Breast epithelium (tissue), 4 donors: ENCODE measurements around the gene CTNNA3. TPM values are rescaled to one million over a fixed set of nuclear protein-coding genes. Genes with fewer than 3 reads are reported as not detected.

ENCODE experiments used
- DNase-seq, 2 donors: peaks; one replicate each; pipeline ENCODE4 v3.0.0-alpha.2; 2019; ENCODE audit warnings: low spot score in 2 of 2
- H3K27ac ChIP-seq, 2 donors: fragments of 200-600 bp; sonication (generic) in 1 of 2; one replicate each; pipeline ENCODE4 v1.5.1; 2016 to 2019; ENCODE audit warnings: mild to moderate bottlenecking in 1 of 2
- H3K27me3 ChIP-seq, 2 donors: fragments of 200-600 bp; sonication (generic) in 1 of 2; one replicate each; pipeline versions ENCODE4 v1.5.1 to v1.6.0; 2017 to 2019; ENCODE audit warnings: control low read depth in 1 of 2, mild to moderate bottlenecking in 1 of 2
- H3K36me3 ChIP-seq: fragments of 200-600 bp; one replicate; pipeline ENCODE4 v1.5.1; 2019
- H3K4me1 ChIP-seq, 2 donors: fragments of 200-600 bp; sonication (generic); one replicate each; pipeline ENCODE4 v1.5.1; 2016 to 2019; ENCODE audit warnings: control low read depth in 1 of 2
- H3K4me3 ChIP-seq, 3 donors: fragments of 200-600 bp; sonication (generic); 1 replicate in 2 of 3; 2 replicates in 1 of 3; pipeline ENCODE4 v1.5.1; 2016 to 2019; ENCODE audit warnings: mild to moderate bottlenecking in 3 of 3, moderate library complexity in 2 of 3
- H3K9me3 ChIP-seq, 2 donors: fragments of 200-600 bp; sonication (generic) in 1 of 2; one replicate each; pipeline ENCODE4 v1.5.1; 2016 to 2019; ENCODE audit warnings: control low read depth in 1 of 2
- CTCF ChIP-seq, 3 donors: fragments of 450-650 bp; IDR thresholded peaks; one replicate each; pipeline ENCODE4 v1.5.1; 2016 to 2017; ENCODE audit warnings: antibody characterized with exemption in 3 of 3, mild to moderate bottlenecking in 3 of 3, moderate library complexity in 3 of 3
- POLR2A ChIP-seq: fragments of 450-650 bp; IDR thresholded peaks from one replicate; pipeline ENCODE4 v1.6.1; 2016; ENCODE audit warnings: antibody characterized with exemption, mild to moderate bottlenecking, moderate library complexity
- POLR2AphosphoS5 ChIP-seq, 3 donors: sonication (generic); formaldehyde crosslinking; IDR thresholded peaks; one replicate each; pipeline ENCODE4 v1.6.1; 2017; ENCODE audit warnings: antibody characterized with exemption in 3 of 3
- intact Hi-C: fragments of 100-400 bp; cut with DNase I; formaldehyde crosslinking; loops from one replicate; pipeline ENCODE4 v1.15.1; 2023; ENCODE audit warnings: low total_unique reads
- total RNA-seq, 3 donors: library from RNA; depleted of rRNA; stranded (reverse); fragments of >200 nt; gene quantifications; one replicate each; pipeline ENCODE4 v1.1.0, GENCODE V29; 2016

Gene CTNNA3
- total RNA-seq, 3 donors from 2014 or later = 0.33 to 1.1 (median 0.59) TPM

DNA sequence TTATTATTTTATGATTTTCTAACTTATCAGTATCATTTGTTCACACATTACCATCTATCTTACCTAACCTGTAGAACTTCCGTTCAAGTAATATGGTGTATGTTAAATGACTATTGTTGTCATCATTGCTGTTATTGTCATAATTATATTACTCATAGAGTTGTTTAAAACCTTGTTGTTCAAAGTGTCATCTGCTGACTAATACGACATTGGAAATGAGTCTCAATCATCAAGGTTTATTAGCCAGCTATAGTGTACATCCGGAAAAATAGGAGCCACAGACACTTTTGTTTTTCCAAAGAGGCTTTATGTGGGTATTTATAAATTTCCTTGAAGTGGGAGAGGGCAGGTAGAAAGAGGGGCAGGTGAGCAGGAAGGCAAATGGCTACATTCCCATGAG is 1157.1 kb downstream of the CTNNA3 start:
- intact Hi-C loops = no loop called here

GRCh38 chr10:66538371-66538770 is 1157.6 kb downstream of the CTNNA3 start:
- H3K27me3 ChIP-seq = no peaks in the 10 kb centered on the region
- H3K36me3 ChIP-seq = no peaks in the 10 kb centered on the region
- H3K4me3 ChIP-seq = no peak overlapping the region
- H3K27ac ChIP-seq = no peak overlapping the region
- H3K4me1 ChIP-seq = no peaks in the 10 kb centered on the region
- no peak for TF ChIP-seq CTCF (IDR thresholded peaks at IDR 0.05)
- TF ChIP-seq POLR2A = no peak
- TF ChIP-seq POLR2AphosphoS5 (IDR thresholded peaks at IDR 0.05) = no peak
- intact Hi-C loops = no loop called here
- no peak for DNase-seq
- no peaks in the 10 kb centered on the region for H3K9me3 ChIP-seq

More for the DNA sequence above, 1157.1 kb downstream of the CTNNA3 start:
- no peak for DNase-seq
- H3K9me3 ChIP-seq = no peaks in the 10 kb centered on the region
- no peaks in the 10 kb centered on the region for H3K36me3 ChIP-seq
- H3K4me3 ChIP-seq = no peak overlapping the region
- no peaks in the 10 kb centered on the region for H3K27me3 ChIP-seq
- no peaks in the 10 kb centered on the region for H3K4me1 ChIP-seq
- no peak for TF ChIP-seq CTCF (IDR thresholded peaks at IDR 0.05)
- TF ChIP-seq POLR2AphosphoS5 (IDR thresholded peaks at IDR 0.05) = no peak
- no peak for TF ChIP-seq POLR2A
- no peak overlapping the region for H3K27ac ChIP-seq

- Histone ChIP-seq H3K4me3 (no peak overlapping the region), H3K36me3 (no peaks in the 10 kb centered on the region), H3K27me3 (no peaks in the 10 kb centered on the region), H3K4me1 (no peaks in the 10 kb centered on the region), H3K27ac (no peak overlapping the region), H3K9me3 (no peaks in the 10 kb centered on the region)
- no peak for TF ChIP-seq POLR2AphosphoS5 (IDR thresholded peaks at IDR 0.05)
- TF ChIP-seq CTCF (IDR thresholded peaks at IDR 0.05) = no peak
- no peak for DNase-seq
- intact Hi-C loops = no loop called here
These were observed 1158.8 kb downstream of the CTNNA3 start for GRCh38 chr10:66537186-66537585.

DNA sequence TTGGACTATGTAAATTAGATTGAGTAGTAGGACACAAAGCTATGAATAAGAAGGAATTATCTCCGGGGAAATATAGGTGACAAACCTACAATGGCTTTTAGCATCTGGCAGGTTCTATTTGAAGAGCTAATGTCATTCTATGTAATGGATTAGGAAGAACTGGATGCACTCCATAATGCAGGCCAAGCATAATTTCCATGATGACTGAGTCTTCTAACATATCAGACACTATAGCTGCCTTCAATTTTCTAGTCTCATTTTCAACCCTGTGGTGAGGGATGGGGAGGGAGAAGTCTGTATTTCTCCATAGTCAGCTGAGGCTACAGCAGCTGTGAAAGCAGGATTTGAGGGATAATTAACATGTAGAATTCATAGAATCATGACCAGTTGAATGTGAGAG is 1160.6 kb downstream of the CTNNA3 start:
- intact Hi-C loops = no loop called here
- no peaks in the 10 kb centered on the region for H3K27me3 ChIP-seq
- no peak overlapping the region for H3K27ac ChIP-seq
- no peak overlapping the region for H3K4me3 ChIP-seq
- no peaks in the 10 kb centered on the region for H3K9me3 ChIP-seq
- no peaks in the 10 kb centered on the region for H3K4me1 ChIP-seq
- no peak for DNase-seq
- no peak for TF ChIP-seq POLR2AphosphoS5 (IDR thresholded peaks at IDR 0.05)
- no peak for TF ChIP-seq CTCF (IDR thresholded peaks at IDR 0.05)
- no peak for TF ChIP-seq POLR2A
- H3K36me3 ChIP-seq = no peaks in the 10 kb centered on the region

DNA sequence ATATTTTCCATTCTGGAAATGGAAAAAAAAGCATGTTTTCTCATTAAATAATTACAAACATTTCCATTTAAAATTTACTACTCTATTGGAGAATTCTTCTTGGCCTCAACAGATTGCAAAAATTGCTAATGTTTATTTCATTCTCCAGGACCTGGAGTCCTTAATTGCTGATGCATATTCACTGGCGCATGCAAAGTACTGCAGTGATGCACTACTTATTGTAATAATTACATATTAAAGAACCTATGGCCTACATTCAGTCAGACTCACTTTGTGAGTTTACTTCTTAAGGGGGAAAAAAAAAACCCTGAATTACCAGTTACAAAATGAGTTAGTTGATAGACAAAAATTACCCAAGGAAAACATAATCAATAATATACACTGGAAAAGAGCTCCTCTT is 1161.1 kb downstream of the CTNNA3 start:
- intact Hi-C loops = no loop called here
- DNase-seq = no peak
- Histone ChIP-seq H3K27me3 (no peaks in the 10 kb centered on the region), H3K27ac (no peak overlapping the region), H3K36me3 (no peaks in the 10 kb centered on the region), H3K4me1 (no peaks in the 10 kb centered on the region), H3K9me3 (no peaks in the 10 kb centered on the region), H3K4me3 (no peak overlapping the region)
- no peak for TF ChIP-seq POLR2A
- no peak for TF ChIP-seq CTCF (IDR thresholded peaks at IDR 0.05)
- no peak for TF ChIP-seq POLR2AphosphoS5 (IDR thresholded peaks at IDR 0.05)
